ENCODE results near the gene PHKB. TPM values are rescaled to one million over a fixed set of nuclear protein-coding genes. Genes with fewer than 3 reads are reported as not detected.
"Not testable (repeated sequence)": the region's sequence is repeated elsewhere in the genome, so short reads cannot be mapped to it uniquely, and the experiment has no call there.

The PHKB gene
- 52.8 TPM for polyA plus RNA-seq (ENCODE audit: insufficient read length)

- DNase-seq, result peak; percentile 92
Observed at GRCh38 chr16:47460711-47461597, at the start of gene PHKB, which contains the start of gene ITFG1. Gene PHKB, plus strand, starts transcription at chr16:47461331. Its CDS starts 20 bp downstream, at chr16:47461351. Gene ITFG1, minus strand, starts transcription at chr16:47461063. Its CDS starts 18 bp downstream, at chr16:47461045.

- DNase-seq, result no peak
Observed at GRCh38 chr16:47413041-47413440, 48.1 kb upstream of the PHKB start.

- DNase-seq, result no peak
Observed at GRCh38 chr16:47416869-47417268, 44.3 kb upstream of the PHKB start.

- DNase-seq, result no peak
Observed at GRCh38 chr16:47424846-47425245, 36.3 kb upstream of the PHKB start.

GRCh38 chr16:47426806-47427205 lies 34.3 kb upstream of the PHKB start:
- no peak for DNase-seq

GRCh38 chr16:47431960-47432359 lies 29.2 kb upstream of the PHKB start:
- no peak for DNase-seq

GRCh38 chr16:47434274-47434673 lies 26.9 kb upstream of the PHKB start:
- DNase-seq, result not testable (repeated sequence)

GRCh38 chr16:47440066-47440465 lies 21.1 kb upstream of the PHKB start:
- DNase-seq, result not testable (repeated sequence)

GRCh38 chr16:47442884-47443283 lies 18.2 kb upstream of the PHKB start:
- not testable (repeated sequence) for DNase-seq

- no peak for DNase-seq
Observed at GRCh38 chr16:47446431-47446830, 14.7 kb upstream of the PHKB start.

- DNase-seq, result no peak
Observed at GRCh38 chr16:47448830-47449575, 12.1 kb upstream of the PHKB start.

GRCh38 chr16:47449788-47450187 lies 11.3 kb upstream of the PHKB start:
- no peak for DNase-seq

GRCh38 chr16:47458331-47458730 lies 2.8 kb upstream of the PHKB start:
- DNase-seq, result no peak

GRCh38 chr16:47459603-47460002 lies 1.5 kb upstream of the PHKB start:
- no peak for DNase-seq

- no peak for DNase-seq
Observed at GRCh38 chr16:47460359-47460710, 796 bp upstream of the PHKB start.

- DNase-seq, result peak; percentile 21
Observed at GRCh38 chr16:47461598-47462266, 601 bp downstream of the PHKB start.

GRCh38 chr16:47463771-47464624 lies 2.9 kb downstream of the PHKB start:
- no peak for DNase-seq

- DNase-seq, result no peak
Observed at GRCh38 chr16:47465919-47466630, 4.9 kb downstream of the PHKB start.

- DNase-seq, result no peak
Observed at GRCh38 chr16:47467501-47467900, 6.4 kb downstream of the PHKB start.

- DNase-seq, result not testable (repeated sequence)
Observed at GRCh38 chr16:47468070-47468689, 7.0 kb downstream of the PHKB start.

GRCh38 chr16:47469227-47469626 lies 8.1 kb downstream of the PHKB start:
- peak; percentile 1 for DNase-seq

All from hindlimb muscle (tissue), 1 donor.